ENCODE measurements around the gene TMEM200C. TPM values are rescaled to one million over a fixed set of nuclear protein-coding genes. Genes with fewer than 3 reads are reported as not detected.

TMEM200C gene
- total and polyA plus RNA-seq, 10 of the 15 experiments (the other 5 are each of a cell fraction or from before 2014, with no cell fraction given) = not detected

DNA sequence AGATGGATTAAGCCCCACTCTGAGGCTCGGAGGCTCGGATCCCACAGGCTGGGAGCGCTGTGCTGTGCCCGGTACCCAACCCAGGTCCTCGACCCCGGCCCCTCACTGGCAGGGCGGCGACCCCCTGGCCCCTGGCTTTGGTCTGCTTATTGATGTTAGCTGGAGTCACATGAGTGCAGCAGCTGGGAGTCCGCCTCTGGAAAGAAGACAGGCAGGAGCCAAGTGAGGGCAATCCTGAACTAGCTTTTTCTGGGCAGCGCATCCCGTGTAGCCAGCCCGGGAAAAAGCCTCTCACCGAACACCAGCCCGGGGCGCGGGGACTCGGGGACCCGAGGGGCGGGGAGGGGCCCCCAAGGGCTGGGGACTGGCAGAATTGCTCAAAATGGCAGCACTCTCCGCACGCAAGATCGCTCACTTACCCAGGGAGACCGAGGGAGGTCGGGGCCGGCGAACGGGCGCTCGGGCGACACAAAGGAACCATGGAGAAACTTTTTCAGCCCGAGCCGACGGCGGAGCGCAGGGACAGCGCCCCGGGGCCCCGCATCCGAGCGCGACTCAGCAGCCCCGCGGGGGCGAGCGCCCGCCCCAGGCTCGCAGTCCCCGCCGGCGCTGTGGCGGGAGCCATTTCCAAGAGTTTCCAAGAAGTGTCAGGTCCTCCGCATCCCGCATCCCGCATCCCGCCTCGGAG is 567 bp downstream of the TMEM200C start:
- no peaks in the 10 kb centered on the region for H3K79me2 ChIP-seq (ENCODE audit: control insufficient read depth, insufficient read depth, low read length)
- H4K20me1 ChIP-seq (ENCODE audit: control insufficient read depth, insufficient read depth) = no peaks in the 10 kb centered on the region
- H3K4me1 ChIP-seq (ENCODE audit: control insufficient read depth, insufficient read depth, low read length) = no peaks in the 10 kb centered on the region; the same call in 1 of the 2 replicates
- SMC1A ChIA-PET (ENCODE audit: uncharacterized antibody, unreplicated experiment) = no interaction called here
- H3K9me3 ChIP-seq (replicated peaks; ENCODE audit: control insufficient read depth, insufficient read depth, low read length) = no peaks in the 10 kb centered on the region; the same call in 2 of the 3 replicates
- H3K36me3 ChIP-seq (ENCODE audit: control insufficient read depth in 2 of 2, insufficient read depth in 2 of 2, low read length in 1 of 2) = no peaks in the 10 kb centered on the region
- peaks cover 14 to 37% of the 10 kb centered on the region in 2 experiments for H3K27me3 ChIP-seq (replicated peaks in 1 of 2; ENCODE audit: control insufficient read depth in 2 of 2, insufficient read depth in 2 of 2, low read length in 1 of 2)
- H3K4me3 ChIP-seq = no peak overlapping the region
- H3K4me2 ChIP-seq (ENCODE audit: control insufficient read depth, insufficient read depth) = peak overlapping the region; percentile 43; the same call in 1 of the 2 replicates
- intact Hi-C loops (cut with micrococcal nuclease; ENCODE audit: unreplicated experiment) = no loop called here
- WGBS (ENCODE audit: insufficient coverage, insufficient replicate concordance, low lambda C conversion rate, missing lambda C conversion rate) = 7% methylated on average over 37 of the region's 56 CpGs
- H3K27ac ChIP-seq (ENCODE audit: control insufficient read depth, insufficient read depth) = no peak overlapping the region
- TF ChIP-seq ZNF207 (IDR thresholded peaks at IDR 0.05; ENCODE audit: borderline replicate concordance) (no peak), YY1 (IDR thresholded peaks at IDR 0.05; ENCODE audit: low read depth, low read length) (peak; percentile 36; the same call in 1 of the 2 replicates)
- RAD21 ChIA-PET (ENCODE audit: unreplicated experiment) = no interaction called here
- CTCF ChIA-PET = interaction anchor here (1.1 kb wide), 1 partner anchor 14 kb away, joined by 3 read pairs; no protein-coding TSS in a partner anchor
- FAIRE-seq = no peak
- no peak overlapping the region for H3K9ac ChIP-seq (ENCODE audit: control insufficient read depth, insufficient read depth, low read length)
- no TSS peak for BruUV-seq (replicated peaks)
- POLR2A ChIA-PET = no interaction called here
- in situ Hi-C loops (cut with MboI) = no loop called here
- DNase-seq (ENCODE audit: low read depth, low spot score) = no peak
- no peak for ATAC-seq
- H2AFZ ChIP-seq (ENCODE audit: control insufficient read depth, low read depth, low read length) = no peak overlapping the region

- Histone ChIP-seq H2AFZ (ENCODE audit: control insufficient read depth, low read depth, low read length) (no peak overlapping the region), H3K4me3 (no peak overlapping the region), H3K4me1 (ENCODE audit: control insufficient read depth, insufficient read depth, low read length) (no peaks in the 10 kb centered on the region; the same call in 1 of the 2 replicates), H3K4me2 (ENCODE audit: control insufficient read depth, insufficient read depth) (no peak overlapping the region), H3K9me3 (replicated peaks; ENCODE audit: control insufficient read depth, insufficient read depth, low read length) (no peaks in the 10 kb centered on the region; the same call in 2 of the 3 replicates), H3K9ac (ENCODE audit: control insufficient read depth, insufficient read depth, low read length) (no peak overlapping the region), H4K20me1 (ENCODE audit: control insufficient read depth, insufficient read depth) (no peaks in the 10 kb centered on the region), H3K36me3 (ENCODE audit: control insufficient read depth in 2 of 2, insufficient read depth in 2 of 2, low read length in 1 of 2) (no peaks in the 10 kb centered on the region), H3K27me3 (replicated peaks in 1 of 2; ENCODE audit: control insufficient read depth in 2 of 2, insufficient read depth in 2 of 2, low read length in 1 of 2) (peaks cover 14 to 37% of the 10 kb centered on the region in 2 experiments), H3K79me2 (ENCODE audit: control insufficient read depth, insufficient read depth, low read length) (no peaks in the 10 kb centered on the region), H3K27ac (ENCODE audit: control insufficient read depth, insufficient read depth) (no peak overlapping the region)
- TF ChIP-seq SREBF1 (IDR thresholded peaks at IDR 0.05; ENCODE audit: low read length) (no peak), SIN3A (IDR thresholded peaks at IDR 0.05; ENCODE audit: low read depth, low read length) (no peak), EGR1 (IDR thresholded peaks at IDR 0.05; ENCODE audit: borderline replicate concordance in 1 of 2, low read depth in 2 of 2, low read length in 2 of 2) (no peak), CHD2 (IDR thresholded peaks at IDR 0.05; ENCODE audit: borderline replicate concordance, low read depth, low read length) (no peak), FOS (IDR thresholded peaks at IDR 0.05; ENCODE audit: borderline replicate concordance, extremely low read depth, insufficient read length) (no peak), TCF7 (IDR thresholded peaks at IDR 0.05; ENCODE audit: borderline replicate concordance) (no peak), SREBF2 (IDR thresholded peaks at IDR 0.05; ENCODE audit: low read length) (no peak)
- TF ChIP-seq, protein P1, sequence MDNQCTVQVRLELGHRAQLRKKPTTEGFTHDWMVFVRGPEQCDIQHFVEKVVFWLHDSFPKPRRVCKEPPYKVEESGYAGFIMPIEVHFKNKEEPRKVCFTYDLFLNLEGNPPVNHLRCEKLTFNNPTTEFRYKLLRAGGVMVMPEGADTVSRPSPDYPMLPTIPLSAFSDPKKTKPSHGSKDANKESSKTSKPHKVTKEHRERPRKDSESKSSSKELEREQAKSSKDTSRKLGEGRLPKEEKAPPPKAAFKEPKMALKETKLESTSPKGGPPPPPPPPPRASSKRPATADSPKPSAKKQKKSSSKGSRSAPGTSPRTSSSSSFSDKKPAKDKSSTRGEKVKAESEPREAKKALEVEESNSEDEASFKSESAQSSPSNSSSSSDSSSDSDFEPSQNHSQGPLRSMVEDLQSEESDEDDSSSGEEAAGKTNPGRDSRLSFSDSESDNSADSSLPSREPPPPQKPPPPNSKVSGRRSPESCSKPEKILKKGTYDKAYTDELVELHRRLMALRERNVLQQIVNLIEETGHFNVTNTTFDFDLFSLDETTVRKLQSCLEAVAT (IDR thresholded peaks at IDR 0.05) = no peak
- FAIRE-seq (no peak), DNase-seq (ENCODE audit: low read depth, low spot score) (no peak), ATAC-seq (no peak)
- 21% methylated on average over 13 of the region's 13 CpGs for WGBS (ENCODE audit: insufficient coverage, insufficient replicate concordance, low lambda C conversion rate, missing lambda C conversion rate)
- intact Hi-C loops (cut with micrococcal nuclease; ENCODE audit: unreplicated experiment) (no loop called here), in situ Hi-C loops (cut with MboI) (no loop called here)
- ChIA-PET CTCF (interaction anchor here (0.7 to 1.1 kb wide), 2 partner anchors 14 to 824 kb away, joined by 3 read pairs; no protein-coding TSS in a partner anchor), RAD21 (ENCODE audit: unreplicated experiment) (no interaction called here), POLR2A (no interaction called here), SMC1A (ENCODE audit: uncharacterized antibody, unreplicated experiment) (interaction anchor here (0.5 kb wide), 1 partner anchor 118 kb away, joined by 3 read pairs; no protein-coding TSS in a partner anchor)
- BruUV-seq (replicated peaks) = no TSS peak
Observed at GRCh38 chr18:5893956-5894610, 1.2 kb downstream of the TMEM200C start.

Measured in GM12878 (cell line).